ENCODE results near the gene CNOT11.
"Not testable (repeated sequence)": the region's sequence is repeated elsewhere in the genome, so short reads cannot be mapped to it uniquely, and the experiment has no call there.

The CNOT11 gene

GRCh38 chr2:101241158-101241557 lies 11.5 kb upstream of the CNOT11 start:
- no peak for TF ChIP-seq CTCF (IDR thresholded peaks at IDR 0.05; ENCODE audit: low read depth, low read length)
- Histone ChIP-seq H3K9me3 (ENCODE audit: severe bottlenecking) (peaks cover 5% of the 10 kb centered on the region), H3K27me3 (ENCODE audit: insufficient read depth, low read depth, severe bottlenecking) (no peaks in the 10 kb centered on the region), H3K4me3 (ENCODE audit: low read depth, low read length) (peak overlapping the region; percentile 19; the same call in 1 of the 2 replicates), H3K27ac (peak overlapping the region; percentile 7; the same call in 1 of the 2 replicates), H3K36me3 (no peaks in the 10 kb centered on the region)
- DNase-seq = peak; percentile 30

GRCh38 chr2:101244373-101244772 lies 8.3 kb upstream of the CNOT11 start:
- H3K36me3 ChIP-seq; H3K4me3 ChIP-seq (ENCODE audit: low read depth, low read length); DNase-seq; H3K27me3 ChIP-seq (ENCODE audit: insufficient read depth, low read depth, severe bottlenecking); H3K27ac ChIP-seq; H3K9me3 ChIP-seq (ENCODE audit: severe bottlenecking): not testable (repeated sequence)

GRCh38 chr2:101244899-101245298 lies 7.8 kb upstream of the CNOT11 start:
- H3K36me3 ChIP-seq; H3K27me3 ChIP-seq (ENCODE audit: insufficient read depth, low read depth, severe bottlenecking); H3K4me3 ChIP-seq (ENCODE audit: low read depth, low read length); H3K9me3 ChIP-seq (ENCODE audit: severe bottlenecking); DNase-seq: not testable (repeated sequence)
- H3K27ac ChIP-seq = peak overlapping the region; percentile 71; the same call in 1 of the 2 replicates

GRCh38 chr2:101245468-101245867 lies 7.2 kb upstream of the CNOT11 start:
- not testable (repeated sequence) for H3K27me3 ChIP-seq (ENCODE audit: insufficient read depth, low read depth, severe bottlenecking); H3K4me3 ChIP-seq (ENCODE audit: low read depth, low read length); H3K9me3 ChIP-seq (ENCODE audit: severe bottlenecking); DNase-seq; H3K36me3 ChIP-seq
- H3K27ac ChIP-seq = peak overlapping the region; percentile 71

GRCh38 chr2:101248756-101249155 lies 3.9 kb upstream of the CNOT11 start:
- not testable (repeated sequence) for H3K36me3 ChIP-seq; H3K27me3 ChIP-seq (ENCODE audit: insufficient read depth, low read depth, severe bottlenecking); H3K4me3 ChIP-seq (ENCODE audit: low read depth, low read length); H3K9me3 ChIP-seq (ENCODE audit: severe bottlenecking)
- peak; percentile 25 for DNase-seq
- peak overlapping the region; percentile 67 for H3K27ac ChIP-seq

GRCh38 chr2:101249826-101250225 lies 2.9 kb upstream of the CNOT11 start:
- DNase-seq = no peak
- no peak for TF ChIP-seq CTCF (IDR thresholded peaks at IDR 0.05; ENCODE audit: low read depth, low read length)
- H3K9me3 ChIP-seq (ENCODE audit: severe bottlenecking) = peaks cover 4% of the 10 kb centered on the region
- no peak overlapping the region for H3K4me3 ChIP-seq (ENCODE audit: low read depth, low read length)
- H3K36me3 ChIP-seq = peaks cover 8% of the 10 kb centered on the region
- H3K27me3 ChIP-seq (ENCODE audit: insufficient read depth, low read depth, severe bottlenecking) = no peaks in the 10 kb centered on the region
- H3K27ac ChIP-seq = peak overlapping the region; percentile 67

GRCh38 chr2:101251246-101251781 lies 1.4 kb upstream of the CNOT11 start:
- not testable (repeated sequence) for H3K9me3 ChIP-seq (ENCODE audit: severe bottlenecking); H3K27me3 ChIP-seq (ENCODE audit: insufficient read depth, low read depth, severe bottlenecking)
- H3K4me3 ChIP-seq (ENCODE audit: low read depth, low read length) = peak overlapping the region; percentile 51
- H3K36me3 ChIP-seq = peaks cover 13% of the 10 kb centered on the region
- H3K27ac ChIP-seq = peak overlapping the region; percentile 98
- DNase-seq = peak; percentile 56

GRCh38 chr2:101251844-101252407 lies 760 bp upstream of the CNOT11 start:
- Histone ChIP-seq H3K9me3 (ENCODE audit: severe bottlenecking) (peaks cover 4% of the 10 kb centered on the region), H3K27ac (peak overlapping the region; percentile 98), H3K36me3 (peaks cover 17% of the 10 kb centered on the region), H3K4me3 (ENCODE audit: low read depth, low read length) (peak overlapping the region; percentile 51), H3K27me3 (ENCODE audit: insufficient read depth, low read depth, severe bottlenecking) (no peaks in the 10 kb centered on the region)
- DNase-seq = peak; percentile 55
- peak; percentile 56 for TF ChIP-seq CTCF (IDR thresholded peaks at IDR 0.05; ENCODE audit: low read depth, low read length)
